Activated CD8-positive, alpha-beta memory T cell treated with anti-CD3 and anti-CD28 coated beads, Interleukin-2, amount 50 U/mL, for 1 hour (primary cell): ENCODE measurements around the gene AEBP1.

Experiments
- DNase-seq: peaks from one replicate; pipeline ENCODE4 v3.0.0-alpha.2; 2020; ENCODE audit errors: extremely low read depth

The AEBP1 gene

DNA sequence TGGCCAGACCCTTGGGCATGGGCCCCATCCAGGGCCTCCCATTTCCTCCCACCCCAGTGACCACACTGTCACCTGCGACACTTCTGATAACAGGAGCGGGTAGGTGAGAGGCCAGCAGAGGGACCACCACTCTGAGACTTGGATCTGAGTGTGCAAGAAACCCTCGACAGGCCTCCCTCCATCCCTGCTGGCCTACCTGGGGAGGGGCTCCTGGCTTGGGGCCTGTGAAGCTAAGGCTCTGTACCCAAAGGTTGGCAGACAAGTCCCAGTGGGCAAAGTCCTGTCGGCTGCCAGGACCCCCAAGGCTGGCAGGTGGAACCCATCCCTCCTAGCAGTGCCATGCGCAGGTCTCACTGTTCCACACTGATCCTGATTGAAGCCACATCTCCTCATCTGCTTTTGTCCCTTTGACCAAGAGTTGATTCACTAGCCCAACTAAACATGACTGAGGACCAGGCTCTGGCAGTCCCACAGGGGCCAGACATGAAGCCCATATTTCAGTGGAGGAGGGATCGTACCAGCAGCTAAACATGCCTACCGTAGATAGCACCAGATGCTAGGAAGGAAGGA is 37.6 kb upstream of the AEBP1 start:
- no peak for DNase-seq

DNA sequence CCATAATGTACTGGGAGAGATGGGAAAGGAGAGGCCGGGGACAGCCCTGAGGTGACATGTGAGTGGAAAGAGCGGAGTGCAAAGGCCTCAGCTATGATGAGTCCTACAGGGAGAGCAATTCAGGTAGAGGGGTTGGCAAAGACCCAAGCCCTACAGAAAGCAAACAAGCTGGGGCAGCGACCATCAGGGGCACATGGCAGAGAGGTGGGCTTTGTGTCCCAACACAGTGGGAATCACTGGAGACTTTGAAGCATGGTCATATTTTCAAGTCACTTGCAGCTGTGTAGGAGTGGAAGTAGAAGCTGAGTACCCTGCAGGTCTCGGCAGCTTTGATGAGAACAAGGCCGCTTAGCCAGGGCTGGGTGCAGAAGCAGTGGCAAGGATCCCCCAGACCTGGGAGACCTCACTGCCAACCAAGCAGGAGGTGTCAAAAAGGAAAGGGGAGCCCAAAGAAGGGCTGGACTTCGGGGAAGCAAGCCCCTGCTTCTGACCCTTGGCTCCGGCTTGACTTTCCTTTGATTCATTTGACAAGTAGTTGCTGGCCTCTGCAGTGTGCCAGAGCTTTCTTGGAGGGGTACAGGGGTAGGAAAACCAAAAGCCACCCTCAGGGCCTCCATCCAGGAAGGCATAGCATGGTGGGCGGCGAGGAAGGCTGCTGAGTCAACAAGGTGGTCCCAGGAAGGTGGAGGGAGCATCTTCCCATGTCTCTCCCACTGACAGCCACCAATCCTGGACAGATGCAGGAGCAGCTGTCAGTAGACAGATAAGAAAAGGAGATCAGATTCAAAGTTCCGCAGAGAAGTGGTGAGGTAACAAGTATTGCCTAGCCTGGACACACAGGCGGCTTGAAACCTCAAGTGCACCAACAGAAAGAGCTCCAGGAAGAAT is 36.8 kb upstream of the AEBP1 start:
- no peak for DNase-seq

DNA sequence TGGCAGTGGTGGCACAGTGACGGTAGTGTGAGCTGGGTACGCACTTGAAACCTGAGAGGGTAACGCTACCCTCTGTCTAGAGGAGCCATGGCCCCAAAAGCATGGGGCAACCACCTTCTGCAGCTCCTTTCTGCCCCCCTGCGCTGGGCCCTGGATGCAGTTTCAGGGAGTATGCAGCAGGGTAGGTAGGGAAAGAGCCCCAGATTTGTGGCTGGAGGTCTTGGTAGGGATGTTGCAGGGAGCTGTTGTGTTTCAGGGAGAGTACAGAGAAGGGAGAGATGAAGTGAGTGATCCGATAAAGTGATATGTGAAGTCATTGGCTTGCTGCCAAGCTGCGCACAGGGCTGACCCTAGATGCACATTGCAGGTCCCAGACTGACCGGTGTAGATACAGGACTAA is 36.1 kb upstream of the AEBP1 start:
- DNase-seq, result no peak

DNA sequence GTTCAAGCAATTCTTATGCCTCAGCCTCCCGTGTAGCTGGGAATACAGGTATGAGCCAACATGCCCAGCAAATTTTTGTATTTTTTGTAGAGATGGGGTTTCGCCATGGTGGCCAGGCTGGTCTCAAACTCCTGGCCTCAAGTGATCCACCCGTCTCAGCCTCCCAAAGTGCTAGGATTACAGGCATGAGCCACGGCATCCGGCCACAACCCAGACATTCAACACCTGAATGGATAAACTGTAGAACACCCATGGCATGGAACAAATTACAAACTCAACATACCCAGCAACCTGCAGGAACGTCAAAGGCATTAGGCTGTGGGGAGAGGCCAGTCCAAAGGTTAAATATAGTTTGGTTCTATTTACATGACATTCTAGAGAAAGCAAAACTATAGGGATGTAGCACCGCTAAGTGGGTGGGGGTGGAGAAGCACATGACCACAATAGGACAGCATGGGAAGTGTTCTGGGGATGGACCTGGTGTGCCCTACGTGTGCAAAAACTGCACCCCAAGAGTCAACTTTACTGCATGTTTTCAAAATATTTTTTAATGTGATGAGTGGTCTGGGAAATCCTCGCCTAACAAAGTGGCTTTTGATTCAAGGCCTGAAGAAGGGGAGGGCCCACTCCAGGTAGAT is 32.3 kb upstream of the AEBP1 start:
- no peak for DNase-seq

DNA sequence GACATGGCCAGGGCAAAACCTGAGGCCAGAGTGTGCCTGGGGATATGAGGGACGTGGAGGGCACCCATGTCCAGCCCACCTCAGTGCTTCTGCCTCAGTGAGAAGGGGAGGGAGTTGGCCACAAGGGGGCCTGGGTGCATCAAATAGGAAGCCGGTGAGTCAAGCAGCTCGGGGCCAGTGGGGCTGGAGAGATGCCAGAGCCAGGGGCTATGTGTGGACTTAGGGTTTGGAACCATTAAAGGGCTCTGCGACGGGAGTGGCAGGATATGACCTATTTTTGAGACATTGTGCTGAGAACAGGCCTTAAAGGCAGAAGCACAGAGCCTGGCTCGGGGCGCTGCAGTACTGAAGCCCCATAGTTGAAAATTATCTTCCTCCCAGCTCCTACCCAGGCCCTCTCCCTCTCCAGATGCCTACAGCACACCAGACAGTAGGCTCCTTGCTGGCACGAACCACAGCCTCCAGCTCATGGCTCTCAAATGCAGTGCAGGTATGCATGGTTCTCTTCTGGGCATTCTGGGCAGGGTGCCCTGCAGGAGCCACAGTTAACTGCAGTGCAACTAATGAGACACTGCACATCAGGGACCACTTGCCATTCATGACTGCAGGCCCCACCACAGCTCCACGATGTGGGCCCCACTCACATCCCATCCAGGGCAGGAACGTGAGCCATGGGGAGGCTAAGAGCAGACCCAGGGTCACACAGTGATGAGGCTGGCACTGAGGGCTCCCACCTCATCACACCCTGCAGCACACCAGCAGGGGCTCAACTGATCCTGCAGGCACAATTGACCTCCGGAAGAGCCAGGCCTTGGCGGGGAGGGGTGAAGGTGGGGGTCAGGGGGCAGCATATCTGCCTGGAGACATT is 31.5 kb upstream of the AEBP1 start:
- DNase-seq, result no peak

DNA sequence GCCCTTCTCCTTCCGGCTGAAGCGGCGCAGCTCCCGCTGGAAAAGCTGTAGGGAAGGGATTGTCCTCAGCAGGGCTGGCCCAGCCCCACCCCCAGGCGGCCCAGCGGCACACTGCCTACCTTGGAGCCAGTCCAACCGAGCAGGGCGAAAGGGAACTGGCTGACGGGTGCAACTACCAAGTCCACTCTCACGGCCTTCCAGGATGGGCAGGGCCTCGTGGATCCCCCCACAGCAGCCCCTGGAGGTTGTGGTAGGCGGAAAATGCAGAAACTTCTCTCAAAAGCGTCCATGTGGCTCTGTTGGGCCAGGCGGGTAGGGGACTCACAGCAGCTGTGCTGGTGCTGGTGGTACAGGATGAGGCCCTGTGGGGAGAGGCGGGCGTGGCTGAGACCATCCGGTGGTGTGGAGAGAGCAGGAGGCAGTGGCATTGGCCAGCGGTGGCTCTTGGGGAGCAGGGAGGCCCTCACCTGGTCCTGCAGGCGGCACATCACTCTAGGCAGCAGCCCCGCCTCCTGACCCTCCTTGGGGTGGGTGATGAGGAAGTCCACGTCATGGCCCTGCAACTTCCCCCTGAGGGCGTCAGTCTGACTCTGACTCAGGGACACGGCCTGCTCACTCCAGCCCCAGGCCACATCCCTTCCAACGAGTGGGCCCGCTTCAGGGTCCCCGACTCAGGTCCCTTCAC is 30.3 kb upstream of the AEBP1 start:
- DNase-seq, result peak; percentile 32

DNA sequence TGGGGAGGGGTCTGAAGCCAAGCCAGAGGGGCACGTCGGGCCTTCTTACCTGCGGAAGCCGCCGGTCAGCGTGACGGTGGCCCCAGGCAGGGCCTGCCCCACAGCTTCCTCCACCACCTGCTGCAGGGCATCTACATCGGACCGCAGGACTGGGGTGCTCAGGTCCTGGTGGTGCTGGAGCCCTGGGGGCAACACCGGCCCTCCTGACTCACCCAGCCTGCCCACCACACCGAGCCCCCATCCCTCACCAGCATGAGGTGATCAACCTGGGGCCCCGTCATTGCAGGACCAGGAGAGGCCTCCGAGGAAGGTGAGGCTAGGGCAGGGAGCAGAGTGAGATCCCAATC is 29.8 kb upstream of the AEBP1 start:
- no peak for DNase-seq

DNA sequence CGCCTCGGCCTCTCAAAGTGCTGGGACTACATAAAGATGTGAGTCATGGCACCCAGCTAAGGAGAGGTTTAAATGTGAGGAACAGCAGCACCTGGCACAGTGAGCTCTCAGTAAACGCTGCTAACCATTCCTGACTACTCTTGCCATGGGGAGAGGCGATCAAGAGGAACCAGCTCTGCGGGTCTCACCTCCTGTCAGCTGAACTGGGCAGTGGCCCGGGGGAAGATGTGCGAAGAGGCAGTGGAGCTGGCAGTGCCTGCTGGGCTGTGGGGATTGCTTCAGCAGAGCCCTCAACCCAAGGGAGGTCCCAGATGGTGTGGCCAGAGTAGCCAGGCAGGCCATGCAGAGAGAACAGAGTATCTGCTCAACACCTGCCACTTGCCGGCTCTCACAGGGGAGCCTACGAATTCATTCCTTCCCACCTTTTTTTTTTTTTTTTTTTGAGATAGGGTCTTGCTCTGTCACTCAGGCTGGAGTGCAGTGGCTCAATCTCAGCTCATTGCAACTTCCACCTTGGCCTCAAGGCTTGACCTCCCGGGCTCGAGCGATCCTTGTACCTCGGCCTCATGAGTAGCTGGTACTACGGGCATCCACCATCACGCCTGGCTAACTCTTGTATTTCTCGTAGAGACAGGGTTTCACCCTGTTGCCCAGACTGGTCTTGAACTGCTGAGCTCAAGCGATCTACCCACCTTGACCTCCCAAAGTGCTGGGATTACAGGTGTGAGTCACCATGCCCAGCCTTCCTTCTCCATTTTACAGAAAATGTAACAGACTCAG is 28.7 kb upstream of the AEBP1 start:
- DNase-seq, result no peak

DNA sequence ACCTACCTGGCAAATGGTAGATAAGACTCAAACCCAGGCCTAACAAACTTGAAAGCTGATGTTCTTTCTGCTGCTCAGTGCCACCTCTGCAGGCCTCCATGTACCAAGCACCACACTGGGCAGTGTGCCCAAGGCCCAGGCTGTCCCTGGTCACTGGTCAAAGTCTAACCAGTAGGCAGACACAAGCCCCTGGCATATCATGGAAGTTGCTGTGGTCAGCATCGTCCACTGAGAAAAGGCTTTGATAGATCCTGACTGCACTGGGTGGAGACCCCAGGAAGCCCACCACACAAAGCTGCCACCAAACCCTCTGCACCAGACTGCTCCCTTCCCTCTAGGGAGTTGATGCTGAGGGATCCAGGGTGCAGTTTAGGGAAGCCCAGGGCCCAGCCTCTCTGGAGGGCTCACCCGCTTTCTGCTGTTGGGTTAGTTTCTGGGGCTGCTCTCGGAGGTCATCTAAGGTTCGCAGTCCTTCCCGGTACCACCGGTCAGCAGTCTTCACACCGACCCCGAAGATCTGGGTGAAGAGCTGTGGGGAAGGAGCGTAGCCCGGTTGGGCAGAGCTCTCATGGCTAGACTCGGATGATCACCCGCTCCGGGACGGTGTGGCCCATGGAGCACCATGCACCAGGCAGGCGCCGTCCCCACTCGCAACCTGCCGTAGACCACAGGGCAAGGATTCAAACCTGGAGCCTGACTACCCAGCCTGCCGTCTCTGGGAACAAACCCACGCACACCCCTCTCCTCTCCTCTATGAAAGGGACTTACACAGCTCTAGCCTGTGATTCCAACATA is 27.8 kb upstream of the AEBP1 start:
- DNase-seq, result no peak

DNA sequence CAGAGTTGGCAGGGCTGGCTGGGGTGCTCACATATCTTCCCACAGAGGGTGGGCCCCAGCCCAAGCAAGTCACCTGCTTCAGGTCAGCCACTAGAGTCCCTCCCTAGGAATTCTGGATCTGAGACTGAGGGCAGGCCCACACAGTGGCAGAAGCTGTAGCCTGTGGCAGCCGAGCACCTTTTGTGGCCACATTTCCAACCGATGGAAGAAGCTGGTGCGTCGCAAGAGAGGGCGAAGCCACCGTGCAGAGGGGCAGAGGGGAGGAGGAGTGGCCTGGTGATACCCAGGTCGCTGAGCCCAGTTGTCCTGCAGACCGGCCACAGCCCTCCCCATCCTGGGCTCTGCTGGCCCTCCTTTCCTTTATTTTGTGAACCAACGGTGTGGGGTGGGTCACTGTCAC is 27.1 kb upstream of the AEBP1 start:
- no peak for DNase-seq

DNA sequence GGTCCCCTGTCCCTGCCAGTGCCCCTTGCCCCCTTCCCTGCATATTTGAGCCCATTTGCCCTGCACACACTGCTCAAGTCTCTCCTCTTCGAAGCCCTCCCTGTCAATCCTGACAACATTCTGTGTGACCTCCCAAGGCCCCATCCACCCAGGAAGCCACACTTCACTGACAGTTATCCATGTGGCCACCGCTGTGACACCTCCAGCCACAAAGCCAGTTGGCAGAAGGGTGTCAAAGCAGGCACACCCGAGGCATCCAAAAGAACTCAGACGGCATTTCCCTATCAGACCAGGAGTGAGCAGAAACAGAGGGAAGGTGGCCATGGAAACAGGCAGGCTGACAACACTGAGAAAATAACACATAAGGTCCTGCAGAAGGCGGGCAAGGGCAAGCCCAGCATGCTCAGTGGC is 26.5 kb upstream of the AEBP1 start:
- DNase-seq, result no peak

DNA sequence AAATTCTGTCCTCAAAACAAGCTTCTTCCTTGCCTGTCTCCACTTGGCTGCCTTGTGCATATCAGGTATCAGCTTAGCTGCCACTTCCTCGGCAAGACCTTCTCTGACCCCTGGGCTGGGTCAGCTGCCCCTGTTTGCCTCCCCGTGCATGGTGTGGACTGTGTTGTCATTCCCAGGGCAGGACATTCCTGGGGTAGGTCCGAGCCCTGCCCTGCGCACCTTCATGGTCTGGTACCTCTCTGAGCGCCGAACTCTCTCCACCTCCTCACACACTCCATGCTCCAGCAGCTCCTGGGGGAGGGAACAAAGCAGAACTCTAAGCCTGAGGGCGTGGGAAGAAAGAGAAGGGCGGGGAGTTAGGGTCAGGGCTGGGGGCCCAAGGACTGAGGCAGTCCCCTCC is 25.6 kb upstream of the AEBP1 start:
- DNase-seq, result no peak

DNA sequence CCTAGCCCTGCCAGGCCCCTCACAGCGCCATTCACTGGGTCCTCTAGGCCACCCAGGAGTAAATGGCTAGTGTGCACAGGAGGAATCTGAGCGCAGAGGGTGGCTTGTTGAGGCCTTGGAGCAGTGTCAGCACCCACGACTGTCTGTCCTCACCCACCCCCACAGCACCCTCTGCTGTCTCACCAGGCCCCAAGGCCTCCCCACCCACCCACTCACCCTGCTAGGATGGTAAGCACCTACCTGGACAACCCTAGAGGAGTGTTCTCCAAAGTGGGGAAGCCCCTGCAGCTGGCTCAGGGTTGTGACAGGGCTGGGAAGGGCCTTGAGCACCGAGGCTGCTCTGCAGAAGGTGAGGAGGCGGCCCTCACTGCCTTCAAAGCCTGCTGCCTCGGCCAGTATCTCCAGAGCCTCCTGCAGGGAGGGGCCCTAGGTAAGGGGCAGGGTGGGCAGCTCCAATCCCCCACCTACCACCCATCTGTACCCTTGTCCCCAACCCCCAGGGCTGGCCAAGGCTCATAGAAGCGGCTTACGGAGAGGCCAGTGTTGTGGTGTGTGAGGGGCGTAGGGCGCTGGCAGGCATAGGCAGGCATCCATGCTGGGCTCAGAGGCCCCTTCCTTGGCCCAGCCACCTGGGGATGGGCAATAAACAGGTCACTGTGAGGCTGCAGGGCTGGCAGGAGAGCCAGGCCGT is 24.7 kb upstream of the AEBP1 start:
- no peak for DNase-seq

DNA sequence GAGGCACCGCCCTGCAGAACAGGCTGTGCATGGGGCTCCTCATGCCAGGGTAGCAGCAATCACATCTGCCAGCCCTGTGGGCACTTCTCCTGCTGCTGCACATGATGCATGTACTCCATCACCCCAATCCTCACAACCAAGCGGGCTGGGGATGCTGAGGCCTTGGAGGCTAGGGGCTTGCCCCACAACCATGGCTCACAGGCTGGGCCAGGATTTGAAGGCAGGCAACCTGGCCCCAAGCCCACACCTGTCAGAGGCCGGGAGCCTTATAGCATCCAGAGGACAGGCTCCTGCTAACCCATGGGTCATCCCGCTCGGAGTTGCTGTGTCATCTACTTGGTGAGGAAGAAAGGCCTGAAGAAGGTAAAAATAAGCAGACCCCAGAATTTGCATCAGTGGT is 24.0 kb upstream of the AEBP1 start:
- DNase-seq, result no peak

DNA sequence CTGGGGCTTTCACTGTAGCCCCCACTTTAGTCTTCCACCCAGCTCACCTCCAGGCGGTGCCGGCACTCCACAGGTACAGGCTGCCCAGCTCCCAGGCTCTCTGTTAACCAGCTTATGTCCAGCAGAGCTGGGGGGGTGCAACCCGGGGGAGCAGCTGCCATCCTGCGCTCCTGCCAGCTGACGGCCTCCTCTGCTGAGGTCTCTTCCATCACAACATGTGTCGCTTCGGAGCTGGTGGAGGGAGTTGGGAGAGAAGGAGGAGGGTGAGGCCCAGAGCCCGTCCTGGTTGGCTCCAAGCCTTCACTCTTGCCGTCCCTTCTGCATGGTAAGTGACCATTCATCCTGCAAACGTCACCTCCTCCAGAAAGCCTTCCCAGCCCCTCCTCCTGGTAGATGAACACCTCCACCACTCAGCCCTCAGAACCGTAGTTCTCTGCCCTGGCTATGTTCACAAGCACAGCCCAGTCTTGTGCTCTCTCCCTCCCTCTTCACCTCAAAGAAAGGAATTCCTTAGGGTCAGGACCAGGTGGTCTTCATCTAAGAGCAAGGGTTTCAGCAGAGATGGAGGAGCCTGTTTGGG is 23.4 kb upstream of the AEBP1 start:
- no peak for DNase-seq

DNA sequence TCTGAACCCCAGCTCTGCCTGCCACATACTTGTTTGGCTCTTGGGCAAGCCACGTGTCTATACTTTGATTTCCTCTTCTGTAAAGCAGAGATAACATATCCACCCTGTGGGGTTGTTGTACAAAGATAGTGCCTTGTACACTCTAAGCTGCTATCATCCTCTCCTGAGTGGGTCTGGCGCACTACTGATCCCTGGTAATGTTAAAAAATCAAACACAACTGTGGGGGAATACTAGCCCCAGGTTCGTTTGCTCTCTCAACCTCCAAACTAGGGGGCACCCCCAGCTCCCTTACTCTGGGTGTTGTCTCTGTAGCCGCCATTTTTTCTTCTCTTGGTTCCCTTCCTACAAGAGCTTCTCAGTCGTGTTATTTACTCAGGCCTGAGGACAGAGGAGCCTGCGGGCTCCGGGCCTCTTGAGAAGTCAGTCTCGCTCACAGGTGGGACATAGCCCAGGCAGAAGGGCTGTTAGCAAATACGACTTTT is 22.8 kb upstream of the AEBP1 start:
- no peak for DNase-seq

DNA sequence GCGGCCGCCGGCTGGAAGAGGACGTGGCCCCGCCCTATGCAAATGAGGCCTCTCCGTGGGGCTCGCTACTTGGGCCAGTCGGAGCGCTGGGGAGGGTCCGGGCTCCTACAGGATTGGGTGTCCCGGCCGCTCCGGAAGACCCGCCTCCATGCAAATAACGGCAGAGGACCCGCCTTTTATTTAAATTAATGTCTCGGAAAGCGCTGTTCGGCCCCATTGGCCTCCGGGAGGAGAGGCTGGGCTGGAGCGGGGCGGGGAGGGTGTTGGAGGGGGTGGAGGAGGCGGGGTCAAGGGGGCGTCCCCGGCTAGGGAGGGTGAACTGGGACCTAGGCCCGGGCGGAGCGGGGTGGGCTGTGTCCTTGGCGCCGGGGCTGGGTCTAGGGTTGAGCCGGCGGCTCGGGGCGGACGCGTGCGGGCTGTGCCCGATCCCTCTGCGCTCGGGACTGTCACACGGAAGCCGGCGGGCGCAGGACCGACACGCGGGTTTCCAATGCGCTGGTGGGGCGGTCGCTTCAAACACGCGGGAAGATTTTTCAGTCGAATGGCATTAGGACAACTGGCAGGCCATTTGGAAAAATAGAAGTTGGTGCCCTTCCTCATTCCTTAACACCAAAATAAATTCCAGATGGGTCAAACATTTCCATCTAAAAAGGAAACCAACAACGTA is 21.5 kb upstream of the AEBP1 start:
- peak; percentile 98 for DNase-seq

DNA sequence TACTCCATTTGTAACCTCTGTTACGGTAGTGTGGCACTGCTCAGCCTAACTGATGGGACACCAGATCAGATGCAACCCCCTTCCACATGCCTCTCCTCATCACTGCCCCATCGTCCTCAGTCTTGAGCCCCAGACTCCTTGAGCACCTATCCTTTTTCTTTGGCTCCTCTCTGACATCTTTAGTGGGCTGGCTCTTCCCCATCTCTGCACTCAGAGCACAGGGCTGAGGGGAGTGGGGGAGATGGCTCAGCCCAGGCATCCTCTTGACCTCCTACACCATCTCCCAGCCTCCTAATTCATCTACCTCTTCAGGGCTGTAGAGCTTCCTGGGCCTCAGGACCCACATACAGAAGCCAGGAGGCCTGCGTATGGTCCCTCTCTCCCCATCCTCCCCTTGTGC is 20.3 kb upstream of the AEBP1 start:
- DNase-seq, result no peak
